Astrocyte of the spinal cord (primary cell): ENCODE measurements around the gene PSMD4.
A peak's percentile ranks its signal among the peaks of the same experiment; 100 is the strongest.

ENCODE experiments used
- DNase-seq: peaks from one replicate; pipeline ENCODE4 v3.0.0; 2011; ENCODE audit warnings: low read depth, low spot score
- H3K4me3 ChIP-seq: 2 replicates; pipeline ENCODE4 v1.5.1; 2011; ENCODE audit warnings: low read depth, mild to moderate bottlenecking, low read length, moderate library complexity
- in situ Hi-C: cut with HindIII; loops from 2 replicates; pipeline ENCODE4 v1.10.0; 2017; ENCODE audit warnings: low sequenced_read_pairs
- TF ChIP-seq, protein P1 (sequence below): IDR thresholded peaks from 2 replicates; pipeline ENCODE4 v1.5.1; 2012; ENCODE audit warnings: low read depth, mild to moderate bottlenecking, low read length, inconsistent platforms

Gene PSMD4

DNA sequence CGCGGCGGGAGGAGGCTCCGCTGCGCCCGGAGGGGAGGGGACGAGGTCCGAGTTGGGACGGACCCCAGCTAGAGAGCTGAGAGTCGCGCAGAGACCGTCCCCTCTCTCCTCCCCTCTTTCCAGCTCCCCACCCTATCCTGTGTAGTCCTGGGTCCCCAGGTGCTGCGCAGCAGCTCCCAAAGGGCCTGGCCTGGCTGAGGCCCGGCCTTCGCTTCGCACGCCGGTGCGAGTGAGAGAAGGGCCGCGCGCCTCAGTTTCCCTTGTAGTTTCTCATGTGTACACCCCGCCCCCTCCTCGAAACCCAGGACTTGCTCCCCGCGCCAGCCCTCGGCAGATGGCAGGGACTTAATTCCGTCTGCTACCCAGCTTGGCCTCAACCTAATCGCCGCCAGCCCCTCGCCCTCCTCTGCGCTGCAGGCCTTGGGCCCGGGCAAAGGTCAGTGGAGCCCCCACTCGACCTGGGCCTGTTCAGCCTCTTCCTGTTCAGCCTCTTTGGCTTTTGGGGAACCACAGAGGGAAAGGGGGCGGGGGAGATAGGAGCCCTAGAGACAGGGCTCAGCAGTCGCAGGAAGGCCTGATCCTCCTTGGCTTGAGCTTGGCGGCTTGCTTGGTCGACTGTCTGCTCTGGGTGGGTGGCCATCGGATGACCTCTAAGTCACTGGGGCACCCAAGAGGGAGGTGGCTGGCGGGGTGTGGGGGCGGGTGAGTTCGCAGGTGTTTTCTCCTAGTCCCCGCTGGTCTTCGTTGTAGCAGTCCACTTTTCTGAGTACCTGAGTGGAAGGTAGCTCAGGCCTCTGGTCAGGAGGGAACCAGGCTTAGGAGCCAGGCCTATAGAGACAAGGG, 28.6 kb downstream of the PSMD4 start:
- TF ChIP-seq, protein P1, sequence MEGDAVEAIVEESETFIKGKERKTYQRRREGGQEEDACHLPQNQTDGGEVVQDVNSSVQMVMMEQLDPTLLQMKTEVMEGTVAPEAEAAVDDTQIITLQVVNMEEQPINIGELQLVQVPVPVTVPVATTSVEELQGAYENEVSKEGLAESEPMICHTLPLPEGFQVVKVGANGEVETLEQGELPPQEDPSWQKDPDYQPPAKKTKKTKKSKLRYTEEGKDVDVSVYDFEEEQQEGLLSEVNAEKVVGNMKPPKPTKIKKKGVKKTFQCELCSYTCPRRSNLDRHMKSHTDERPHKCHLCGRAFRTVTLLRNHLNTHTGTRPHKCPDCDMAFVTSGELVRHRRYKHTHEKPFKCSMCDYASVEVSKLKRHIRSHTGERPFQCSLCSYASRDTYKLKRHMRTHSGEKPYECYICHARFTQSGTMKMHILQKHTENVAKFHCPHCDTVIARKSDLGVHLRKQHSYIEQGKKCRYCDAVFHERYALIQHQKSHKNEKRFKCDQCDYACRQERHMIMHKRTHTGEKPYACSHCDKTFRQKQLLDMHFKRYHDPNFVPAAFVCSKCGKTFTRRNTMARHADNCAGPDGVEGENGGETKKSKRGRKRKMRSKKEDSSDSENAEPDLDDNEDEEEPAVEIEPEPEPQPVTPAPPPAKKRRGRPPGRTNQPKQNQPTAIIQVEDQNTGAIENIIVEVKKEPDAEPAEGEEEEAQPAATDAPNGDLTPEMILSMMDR, result no peak
- in situ Hi-C loops, result no loop called here
- peak overlapping the region; percentile 94 for H3K4me3 ChIP-seq
- no peak for DNase-seq

- peak overlapping the region; percentile 94 for H3K4me3 ChIP-seq
- TF ChIP-seq, protein P1, result no peak
- no peak for DNase-seq
- in situ Hi-C loops, result no loop called here
Measured at GRCh38 chr1:151284013-151284577, 29.6 kb downstream of the PSMD4 start.

DNA sequence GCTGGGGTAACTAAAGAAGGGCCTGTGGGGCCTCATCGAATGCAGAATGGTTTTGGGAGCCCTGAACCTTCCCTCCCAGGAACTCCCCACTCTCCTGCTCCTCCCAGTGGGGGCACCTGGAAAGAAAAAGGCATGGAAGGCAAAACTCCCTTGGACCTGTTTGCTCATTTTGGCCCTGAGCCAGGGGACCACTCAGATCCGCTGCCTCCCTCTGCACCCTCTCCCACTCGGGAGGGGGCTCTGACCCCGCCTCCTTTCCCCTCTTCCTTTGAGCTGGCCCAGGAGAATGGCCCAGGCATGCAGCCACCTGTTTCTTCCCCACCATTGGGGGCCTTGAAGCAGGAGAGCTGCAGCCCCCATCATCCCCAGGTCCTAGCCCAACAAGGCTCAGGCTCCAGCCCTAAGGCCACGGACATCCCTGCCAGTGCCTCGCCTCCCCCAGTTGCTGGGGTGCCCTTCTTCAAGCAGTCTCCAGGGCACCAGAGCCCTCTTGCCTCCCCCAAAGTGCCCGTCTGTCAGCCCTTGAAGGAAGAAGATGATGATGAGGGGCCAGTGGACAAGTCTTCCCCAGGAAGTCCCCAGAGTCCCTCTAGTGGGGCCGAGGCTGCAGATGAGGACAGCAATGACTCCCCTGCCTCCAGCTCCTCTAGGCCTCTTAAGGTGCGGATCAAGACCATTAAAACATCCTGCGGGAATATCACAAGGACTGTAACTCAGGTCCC, 32.2 kb downstream of the PSMD4 start:
- in situ Hi-C loops, result no loop called here
- DNase-seq, result no peak
- TF ChIP-seq, protein P1, result no peak
- H3K4me3 ChIP-seq, result no peak overlapping the region

DNA sequence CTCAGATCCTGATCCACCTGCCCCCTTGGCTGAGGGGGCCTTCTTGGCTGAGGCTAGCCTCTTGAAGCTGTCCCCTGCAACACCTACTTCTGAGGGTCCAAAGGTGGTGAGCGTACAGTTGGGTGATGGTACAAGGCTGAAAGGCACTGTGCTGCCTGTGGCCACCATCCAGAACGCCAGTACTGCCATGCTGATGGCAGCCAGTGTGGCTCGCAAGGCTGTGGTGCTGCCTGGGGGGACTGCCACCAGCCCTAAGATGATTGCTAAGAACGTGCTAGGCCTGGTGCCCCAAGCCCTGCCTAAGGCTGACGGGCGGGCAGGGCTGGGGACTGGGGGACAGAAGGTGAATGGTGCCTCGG, 32.8 kb downstream of the PSMD4 start:
- in situ Hi-C loops, result no loop called here
- H3K4me3 ChIP-seq, result no peak overlapping the region
- no peak for DNase-seq
- TF ChIP-seq, protein P1, result no peak

GRCh38 chr1:151287767-151288500, 33.4 kb downstream of the PSMD4 start:
- no peak overlapping the region for H3K4me3 ChIP-seq
- DNase-seq, result no peak
- in situ Hi-C loops, result no loop called here
- TF ChIP-seq, protein P1, result no peak

- TF ChIP-seq, protein P1, result no peak
- H3K4me3 ChIP-seq, result no peak overlapping the region
- in situ Hi-C loops, result no loop called here
- no peak for DNase-seq
Measured at GRCh38 chr1:151288502-151288901, 34.0 kb downstream of the PSMD4 start.
